Mononuclear cell (primary cell): ENCODE data around the gene ALOX5. TPM values are rescaled to one million over a fixed set of nuclear protein-coding genes. Genes with fewer than 3 reads are reported as not detected.
"Not testable (repeated sequence)": the region's sequence is repeated elsewhere in the genome, so short reads cannot be mapped to it uniquely, and the experiment has no call there.

Experiments
- H3K27me3 ChIP-seq: 2 replicates; pipeline ENCODE4 v1.6.0; 2011; ENCODE audit warnings: low read length, control low read depth; ENCODE audit not compliant: insufficient read depth
- H3K4me1 ChIP-seq: 2 replicates; pipeline ENCODE4 v1.5.1; 2011; ENCODE audit warnings: mild to moderate bottlenecking, low read length, control low read depth; ENCODE audit not compliant: insufficient read depth
- H3K4me3 ChIP-seq: 2 replicates; pipeline ENCODE4 v1.5.1; 2011; ENCODE audit warnings: mild to moderate bottlenecking, low read length, moderate library complexity
- H3K9me3 ChIP-seq: 2 replicates; pipeline ENCODE4 v1.5.1; 2011; ENCODE audit warnings: low read depth, mild to moderate bottlenecking, control low read depth, low read length
- total RNA-seq: library from RNA; depleted of rRNA; stranded (reverse); fragments of >200 nt; gene quantifications from one replicate; pipeline ENCODE4 v1.2.3, GENCODE V29; 2012

ALOX5 gene
- total RNA-seq, 1 donor: 88.9 TPM

DNA sequence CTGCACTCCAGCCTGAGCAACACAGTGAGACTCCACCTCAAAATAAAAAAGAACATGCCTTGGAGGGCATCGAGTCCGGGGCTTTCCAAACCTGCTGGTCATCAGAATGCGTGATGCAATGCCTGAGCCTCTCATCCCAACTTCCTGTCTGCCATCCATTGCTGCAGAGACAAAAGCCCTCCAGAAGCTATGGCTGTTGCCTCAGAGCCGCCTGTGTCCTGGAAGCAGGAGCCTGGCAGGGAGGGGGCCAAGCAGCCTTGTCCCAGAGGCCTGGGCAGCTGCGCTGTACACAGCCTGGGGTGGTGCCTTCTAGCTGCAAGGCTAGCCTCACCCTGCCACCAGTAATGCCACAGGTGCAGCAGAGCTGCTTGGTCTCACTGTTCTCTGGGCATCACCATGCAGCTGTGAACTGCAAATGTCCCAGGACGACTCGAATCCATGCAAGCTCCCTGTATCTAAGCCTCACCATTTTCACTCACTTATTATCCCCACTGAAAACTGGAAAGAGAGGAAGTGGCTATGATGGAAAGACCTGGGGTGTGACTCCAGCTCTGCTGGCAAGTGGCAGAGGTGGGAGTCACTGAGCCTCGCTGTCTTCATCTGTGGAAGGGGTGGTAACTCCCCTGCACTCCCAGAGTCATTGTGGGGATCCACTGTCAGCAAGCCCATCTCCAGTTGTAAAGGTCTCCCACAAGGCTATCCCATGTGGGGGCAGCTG is 7.0 kb downstream of the ALOX5 start:
- Histone ChIP-seq H3K4me1 (peaks cover 85% of the 10 kb centered on the region), H3K27me3 (no peaks in the 10 kb centered on the region), H3K9me3 (no peaks in the 10 kb centered on the region), H3K4me3 (no peak overlapping the region)

DNA sequence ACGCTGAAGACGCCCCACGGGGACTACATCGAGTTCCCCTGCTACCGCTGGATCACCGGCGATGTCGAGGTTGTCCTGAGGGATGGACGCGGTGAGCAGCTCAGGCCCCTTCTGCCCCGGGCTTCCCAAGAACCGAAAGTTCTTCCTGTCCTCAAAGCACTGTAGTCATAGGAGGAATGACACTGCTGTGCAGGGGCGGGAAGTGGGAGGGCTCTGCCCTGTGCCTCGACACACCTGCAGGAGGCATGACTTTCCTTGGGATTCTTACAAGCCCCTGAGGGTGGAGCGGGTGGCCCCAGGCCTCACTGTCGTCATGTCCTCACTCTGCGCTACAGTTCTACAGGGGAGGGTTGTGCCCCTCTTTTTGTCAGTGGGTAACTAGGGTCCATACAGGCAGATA is 8.6 kb downstream of the ALOX5 start:
- Histone ChIP-seq H3K9me3 (no peaks in the 10 kb centered on the region), H3K27me3 (no peaks in the 10 kb centered on the region), H3K4me1 (peaks cover 78% of the 10 kb centered on the region), H3K4me3 (no peak overlapping the region)

DNA sequence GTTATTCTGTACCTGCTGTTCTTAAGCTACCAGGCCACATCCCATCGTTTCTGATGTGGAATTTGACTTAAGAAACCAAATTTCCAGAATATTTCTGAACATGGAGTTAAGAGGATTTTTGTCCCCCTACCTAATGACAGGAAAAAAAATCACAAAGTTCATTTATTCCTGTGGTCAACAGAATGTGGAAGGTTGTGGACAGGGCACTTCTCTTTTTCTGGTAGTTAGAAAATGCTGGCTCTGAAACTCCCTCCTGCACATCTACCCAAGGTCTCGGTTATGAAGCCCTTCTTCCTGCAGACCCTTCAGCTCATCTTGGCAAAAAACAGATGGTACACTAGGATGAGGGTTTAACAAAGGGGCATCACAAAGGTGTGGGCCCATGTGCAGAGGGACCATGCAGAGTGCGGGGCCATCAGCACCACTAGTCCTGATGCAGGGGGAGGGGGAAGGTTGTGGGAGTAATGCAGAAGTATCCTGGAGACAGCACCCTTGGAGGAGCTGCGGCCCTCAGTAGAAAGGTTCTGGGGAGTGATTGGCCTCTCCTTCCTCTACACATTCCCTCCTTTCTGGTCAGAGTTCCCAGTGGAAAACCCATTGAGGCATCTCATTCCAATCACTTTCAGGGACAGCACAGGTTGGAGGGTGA is 9.8 kb downstream of the ALOX5 start:
- peaks cover 66% of the 10 kb centered on the region for H3K4me1 ChIP-seq
- H3K4me3 ChIP-seq: no peak overlapping the region
- H3K27me3 ChIP-seq: no peaks in the 10 kb centered on the region
- H3K9me3 ChIP-seq: no peaks in the 10 kb centered on the region

DNA sequence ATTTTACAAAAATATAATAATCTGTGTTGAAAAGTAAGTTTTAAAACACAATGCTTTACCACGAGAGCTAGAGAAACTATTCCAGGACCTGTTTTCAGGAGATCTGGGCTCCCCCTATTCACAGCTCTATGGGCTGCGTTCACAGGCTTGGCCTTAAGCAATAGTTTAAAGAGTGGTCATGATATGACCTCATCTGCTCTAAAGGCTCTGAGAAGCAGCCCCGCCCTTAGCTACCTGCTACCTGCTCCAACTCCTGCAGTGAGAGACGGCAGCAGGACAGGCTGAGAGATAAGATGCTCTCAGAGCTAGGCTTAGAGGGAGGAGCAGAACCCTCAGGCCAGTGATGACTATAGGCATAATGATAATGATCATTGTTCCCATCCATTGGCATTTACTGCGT is 12.6 kb downstream of the ALOX5 start:
- peaks cover 37% of the 10 kb centered on the region for H3K4me1 ChIP-seq
- H3K4me3 ChIP-seq: no peak overlapping the region
- no peaks in the 10 kb centered on the region for H3K27me3 ChIP-seq
- H3K9me3 ChIP-seq: no peaks in the 10 kb centered on the region

DNA sequence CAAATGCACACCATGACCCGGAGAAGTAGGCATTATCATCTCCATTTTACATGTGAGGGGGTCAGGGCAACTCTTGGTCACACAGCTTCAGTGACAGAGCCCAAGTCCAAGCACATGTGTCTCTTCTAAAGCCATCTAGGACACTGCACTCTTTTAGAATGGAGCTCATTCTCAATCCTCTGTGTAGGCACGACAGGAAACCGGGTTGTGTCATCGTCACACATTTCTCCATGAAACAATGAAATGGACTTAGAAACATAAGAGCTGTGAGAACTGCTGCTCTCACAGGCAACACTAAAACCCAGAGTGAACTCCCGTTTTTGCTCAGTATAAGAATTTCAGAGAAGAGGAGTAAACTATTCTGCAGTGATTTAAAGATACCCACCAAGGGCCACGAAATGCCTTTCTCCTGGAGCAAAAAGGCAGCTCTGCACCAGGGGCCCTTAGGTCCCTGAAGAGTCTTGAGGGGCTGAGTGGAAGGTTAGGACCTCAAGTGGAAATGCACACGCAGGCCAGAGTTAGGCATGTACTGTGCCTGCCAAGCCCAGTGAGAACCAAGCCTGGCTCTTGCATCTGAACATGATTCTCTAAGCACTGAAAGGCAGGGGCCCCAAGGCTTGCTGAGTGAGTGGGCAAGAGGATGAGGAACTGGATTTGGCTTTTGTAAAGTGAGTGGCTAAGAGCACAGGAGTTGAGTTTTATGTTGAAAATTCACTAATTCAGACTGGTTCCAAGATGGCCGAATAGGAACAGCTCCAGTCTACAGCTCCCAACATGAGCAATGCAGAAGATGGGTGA is 13.3 kb downstream of the ALOX5 start:
- Histone ChIP-seq H3K27me3 (no peaks in the 10 kb centered on the region), H3K9me3 (no peaks in the 10 kb centered on the region), H3K4me1 (peaks cover 31% of the 10 kb centered on the region), H3K4me3 (no peak overlapping the region)

DNA sequence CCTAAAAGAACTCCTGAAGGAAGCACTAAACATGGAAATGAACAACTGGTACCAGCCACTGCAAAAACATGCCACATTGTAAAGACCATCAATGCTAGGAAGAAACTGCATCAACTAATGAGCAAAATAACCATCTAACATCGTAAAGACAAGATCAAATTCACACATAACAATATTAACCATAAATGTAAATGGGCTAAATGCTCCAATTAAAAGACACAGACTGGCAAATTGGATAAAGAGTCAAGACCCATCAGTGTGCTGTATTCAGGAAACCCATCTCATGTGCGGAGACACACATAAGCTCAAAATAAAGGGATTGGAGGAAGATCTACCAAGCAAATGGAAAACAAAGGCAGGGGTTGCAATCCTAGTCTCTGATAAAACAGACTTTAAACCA is 15.7 kb downstream of the ALOX5 start:
- H3K9me3 ChIP-seq, H3K27me3 ChIP-seq, H3K4me3 ChIP-seq: not testable (repeated sequence)
- peaks cover 11% of the 10 kb centered on the region for H3K4me1 ChIP-seq

DNA sequence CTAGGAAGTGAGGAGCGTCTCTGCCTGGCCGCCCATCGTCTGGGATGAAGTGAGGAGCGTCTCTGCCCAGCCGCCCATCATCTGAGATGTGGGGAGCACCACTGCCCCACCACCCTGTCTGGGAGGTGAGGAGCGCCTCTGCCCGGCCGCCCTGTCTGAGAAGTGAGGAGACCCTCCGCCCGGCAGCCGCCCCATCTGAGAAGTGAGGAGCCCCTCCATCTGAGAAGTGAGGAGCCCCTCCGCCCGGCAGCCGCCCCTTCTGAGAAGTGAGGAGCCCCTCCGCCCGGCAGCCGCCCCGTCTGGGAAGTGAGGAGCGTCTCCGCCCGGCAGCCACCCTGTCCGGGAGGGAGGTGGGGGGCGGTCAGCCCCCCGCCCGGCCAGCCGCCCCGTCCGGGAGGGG is 17.6 kb downstream of the ALOX5 start:
- not testable (repeated sequence) for H3K27me3 ChIP-seq, H3K4me3 ChIP-seq, H3K9me3 ChIP-seq
- peaks cover 10% of the 10 kb centered on the region for H3K4me1 ChIP-seq

DNA sequence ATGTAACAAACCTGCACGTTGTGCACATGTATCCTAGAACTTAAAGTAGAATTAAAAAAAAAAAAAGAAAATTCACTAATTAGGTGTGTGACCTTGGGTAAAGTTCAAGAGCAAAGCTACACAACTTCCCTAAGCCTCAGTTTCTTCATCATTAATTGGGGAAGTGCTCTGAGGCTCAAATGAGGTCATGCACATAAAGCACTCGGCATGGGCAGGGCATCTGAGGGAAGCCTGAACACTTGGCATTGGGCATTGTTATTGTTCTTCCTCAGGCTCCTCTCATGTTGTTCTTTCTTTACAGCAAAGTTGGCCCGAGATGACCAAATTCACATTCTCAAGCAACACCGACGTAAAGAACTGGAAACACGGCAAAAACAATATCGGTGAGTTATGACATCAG is 21.5 kb downstream of the ALOX5 start:
- H3K27me3 ChIP-seq: no peaks in the 10 kb centered on the region
- H3K9me3 ChIP-seq: no peaks in the 10 kb centered on the region
- H3K4me1 ChIP-seq: peaks cover 13% of the 10 kb centered on the region
- H3K4me3 ChIP-seq: no peak overlapping the region

DNA sequence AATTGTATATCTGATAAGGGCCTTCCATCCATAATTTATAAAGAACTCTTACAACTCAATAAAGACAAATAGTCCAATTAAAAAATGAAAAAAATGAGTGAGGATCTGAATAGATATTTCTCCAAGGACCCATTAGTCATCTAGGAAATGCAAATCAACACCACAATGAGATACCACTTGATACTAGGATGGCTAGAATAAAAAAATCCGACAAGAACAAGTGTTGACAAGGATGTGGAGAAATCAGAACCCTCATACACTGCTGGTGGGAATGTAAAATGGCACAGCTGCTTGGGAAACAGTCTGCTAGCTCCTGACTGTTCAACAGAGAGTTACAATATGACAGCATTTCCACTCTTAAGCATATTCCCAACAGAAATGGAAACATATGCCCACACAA is 24.6 kb downstream of the ALOX5 start:
- Histone ChIP-seq H3K9me3 (no peaks in the 10 kb centered on the region), H3K4me1 (peaks cover 22% of the 10 kb centered on the region), H3K4me3 (no peak overlapping the region), H3K27me3 (no peaks in the 10 kb centered on the region)

DNA sequence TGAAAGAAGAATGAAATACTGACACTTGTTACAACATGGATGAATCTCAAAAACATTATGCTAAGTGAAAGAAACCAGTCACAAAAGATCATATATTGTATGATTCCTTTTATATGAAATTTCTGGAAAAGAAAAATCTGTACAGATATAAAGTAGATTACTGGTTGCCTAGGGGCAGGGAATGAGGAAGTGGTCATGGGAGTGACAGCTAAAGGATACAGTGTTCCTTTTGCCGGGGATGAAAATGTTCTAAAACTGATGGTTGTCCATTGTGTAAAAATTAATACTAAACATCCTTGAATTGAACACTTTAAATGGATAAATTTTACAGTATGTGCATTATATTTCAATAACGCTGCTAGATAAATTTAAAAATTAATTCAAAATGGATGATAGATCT is 25.1 kb downstream of the ALOX5 start:
- Histone ChIP-seq H3K9me3 (no peaks in the 10 kb centered on the region), H3K4me3 (no peak overlapping the region), H3K27me3 (no peaks in the 10 kb centered on the region), H3K4me1 (peaks cover 27% of the 10 kb centered on the region)

DNA sequence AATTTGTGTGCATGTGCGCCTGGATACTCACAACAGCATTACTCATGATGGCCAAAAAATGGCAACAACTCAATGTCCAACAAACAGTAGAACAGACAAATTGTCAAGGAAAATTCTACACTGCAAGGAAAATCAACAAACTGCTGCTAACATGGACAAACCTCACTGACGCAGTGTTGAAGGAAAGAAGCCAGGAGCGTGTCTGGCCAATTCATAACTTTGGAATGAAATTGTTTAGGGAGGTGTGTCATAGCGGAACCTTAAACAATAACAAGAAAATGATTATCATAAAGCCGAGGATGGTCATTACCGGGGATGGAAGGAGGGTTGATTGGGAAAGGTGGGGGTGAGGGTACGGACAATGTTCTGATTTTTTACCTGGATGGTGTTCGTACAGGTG is 29.1 kb downstream of the ALOX5 start:
- Histone ChIP-seq H3K4me3 (no peak overlapping the region), H3K9me3 (no peaks in the 10 kb centered on the region), H3K4me1 (peaks cover 39% of the 10 kb centered on the region), H3K27me3 (no peaks in the 10 kb centered on the region)

DNA sequence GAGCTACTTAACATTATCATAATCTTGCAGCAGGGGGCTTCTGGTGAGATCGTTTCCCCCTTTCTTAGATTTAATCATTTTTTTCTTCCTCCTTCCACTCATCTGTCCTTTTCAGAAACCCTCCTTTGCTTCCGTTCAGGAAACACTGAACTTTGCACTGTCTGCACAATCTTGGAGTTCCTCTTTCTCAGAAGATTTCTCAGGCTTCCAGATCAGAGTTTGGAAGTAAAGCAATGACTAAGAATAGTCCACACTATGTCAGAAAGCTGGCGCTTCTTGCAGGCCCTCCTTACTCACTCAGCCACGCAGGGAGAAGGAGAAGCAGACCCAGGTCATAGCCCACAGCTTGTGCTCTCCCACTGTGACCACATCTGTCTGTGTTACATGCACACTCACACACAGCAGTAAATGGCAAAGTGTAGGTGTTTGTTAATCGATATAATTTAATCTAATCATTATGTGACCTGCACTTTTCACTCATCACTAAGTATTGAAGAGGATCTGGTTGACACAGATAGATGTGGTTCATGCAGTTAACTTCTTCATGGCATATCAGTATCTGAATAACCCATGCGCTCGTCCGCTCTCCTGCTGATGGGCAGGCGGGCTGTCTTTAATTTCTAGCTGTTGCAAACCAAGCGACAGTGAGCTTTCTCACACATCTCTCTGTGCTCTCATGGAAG is 30.2 kb downstream of the ALOX5 start:
- peaks cover 42% of the 10 kb centered on the region for H3K4me1 ChIP-seq
- H3K4me3 ChIP-seq: no peak overlapping the region

DNA sequence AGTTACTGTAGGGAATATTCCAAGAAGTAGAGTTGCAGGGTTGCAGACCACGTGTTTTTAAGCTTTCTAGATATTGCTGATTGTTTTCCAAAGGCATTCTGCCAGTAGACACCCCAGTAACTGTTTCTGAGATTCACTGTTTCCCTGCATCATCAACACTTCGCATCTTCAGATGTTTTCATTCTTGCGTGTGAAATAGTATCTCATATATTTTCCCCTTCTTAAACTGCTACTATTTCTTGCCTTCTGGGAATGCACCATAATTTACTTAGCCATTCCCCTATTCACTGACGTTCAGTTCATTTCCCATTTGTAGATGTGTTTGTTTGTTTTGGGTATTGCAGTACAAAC is 30.7 kb downstream of the ALOX5 start:
- H3K4me1 ChIP-seq: peaks cover 41% of the 10 kb centered on the region
- no peaks in the 10 kb centered on the region for H3K27me3 ChIP-seq
- no peaks in the 10 kb centered on the region for H3K9me3 ChIP-seq
- H3K4me3 ChIP-seq: no peak overlapping the region

More for the DNA sequence above, 30.2 kb downstream of the ALOX5 start:
- H3K27me3 ChIP-seq: no peaks in the 10 kb centered on the region
- H3K9me3 ChIP-seq: no peaks in the 10 kb centered on the region

DNA sequence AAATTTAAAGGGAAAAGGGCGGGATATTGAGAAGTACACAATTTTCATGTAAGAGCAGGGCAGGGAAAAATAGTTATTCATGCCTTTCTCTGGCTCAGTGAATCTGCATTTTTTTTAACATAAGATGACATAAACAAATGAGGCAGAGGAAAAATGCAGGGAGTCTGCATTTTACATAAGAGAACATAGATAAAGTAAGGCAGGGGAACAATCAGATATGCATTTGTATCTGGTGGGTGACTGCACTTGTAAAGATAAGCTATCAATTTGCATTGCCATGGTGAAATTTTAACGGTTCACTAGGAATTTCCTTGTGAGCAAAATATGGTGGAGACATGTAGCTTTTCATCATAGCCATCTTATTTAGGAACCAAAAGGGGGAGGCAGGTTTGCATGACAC is 33.5 kb downstream of the ALOX5 start:
- Histone ChIP-seq H3K27me3 (no peaks in the 10 kb centered on the region), H3K4me1 (peaks cover 41% of the 10 kb centered on the region), H3K4me3 (no peak overlapping the region), H3K9me3 (no peaks in the 10 kb centered on the region)
